Measurements from ENCODE around the gene MTREX. TPM values are rescaled to one million over a fixed set of nuclear protein-coding genes. Genes with fewer than 3 reads are reported as not detected.

MTREX gene
- total RNA-seq, 1 donor, result 73.8 TPM

DNA sequence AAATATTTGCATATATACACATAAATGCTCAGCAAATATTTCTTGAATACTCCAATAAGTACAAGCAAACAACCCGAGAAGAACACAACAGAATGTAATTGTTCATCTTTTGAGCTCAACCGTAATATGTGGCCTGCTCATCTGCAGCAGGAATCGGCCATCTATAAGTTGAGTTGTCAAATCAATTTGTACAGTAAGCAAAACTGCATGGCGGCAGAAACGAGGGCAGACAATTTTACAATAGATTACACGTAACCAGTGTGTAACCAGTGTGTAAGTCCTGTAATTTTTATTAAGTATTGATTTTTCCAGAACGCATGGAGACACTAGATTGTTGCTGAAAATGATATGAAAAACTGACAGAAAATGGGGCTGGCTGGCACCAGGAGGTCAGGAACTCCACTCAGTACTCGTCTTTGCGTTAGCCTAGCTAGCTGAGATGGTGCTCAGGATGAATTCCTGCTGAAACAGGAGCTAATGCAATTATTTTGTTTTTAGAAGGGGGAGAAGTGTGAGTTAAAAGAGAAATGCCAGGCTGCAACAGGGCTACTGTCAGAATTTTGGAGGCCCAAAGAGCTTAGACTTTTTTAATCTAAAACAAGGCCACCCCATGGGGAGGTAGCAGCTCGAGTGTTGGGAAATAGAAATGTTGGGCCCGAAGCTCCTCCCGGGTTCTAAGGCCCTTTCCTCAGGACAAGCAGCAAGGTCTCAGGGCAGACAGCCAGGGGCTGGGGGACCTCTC is 977 bp upstream of the MTREX start:
- H3K36me3 ChIP-seq (ENCODE audit: insufficient read depth, low read length), result no peaks in the 10 kb centered on the region
- H3K4me2 ChIP-seq (ENCODE audit: insufficient read depth, low read length), result peak overlapping the region; percentile 93
- DNase-seq (ENCODE audit: insufficient read length, low spot score, missing footprints), result no peak
- TF ChIP-seq, protein P1, sequence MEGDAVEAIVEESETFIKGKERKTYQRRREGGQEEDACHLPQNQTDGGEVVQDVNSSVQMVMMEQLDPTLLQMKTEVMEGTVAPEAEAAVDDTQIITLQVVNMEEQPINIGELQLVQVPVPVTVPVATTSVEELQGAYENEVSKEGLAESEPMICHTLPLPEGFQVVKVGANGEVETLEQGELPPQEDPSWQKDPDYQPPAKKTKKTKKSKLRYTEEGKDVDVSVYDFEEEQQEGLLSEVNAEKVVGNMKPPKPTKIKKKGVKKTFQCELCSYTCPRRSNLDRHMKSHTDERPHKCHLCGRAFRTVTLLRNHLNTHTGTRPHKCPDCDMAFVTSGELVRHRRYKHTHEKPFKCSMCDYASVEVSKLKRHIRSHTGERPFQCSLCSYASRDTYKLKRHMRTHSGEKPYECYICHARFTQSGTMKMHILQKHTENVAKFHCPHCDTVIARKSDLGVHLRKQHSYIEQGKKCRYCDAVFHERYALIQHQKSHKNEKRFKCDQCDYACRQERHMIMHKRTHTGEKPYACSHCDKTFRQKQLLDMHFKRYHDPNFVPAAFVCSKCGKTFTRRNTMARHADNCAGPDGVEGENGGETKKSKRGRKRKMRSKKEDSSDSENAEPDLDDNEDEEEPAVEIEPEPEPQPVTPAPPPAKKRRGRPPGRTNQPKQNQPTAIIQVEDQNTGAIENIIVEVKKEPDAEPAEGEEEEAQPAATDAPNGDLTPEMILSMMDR (IDR thresholded peaks at IDR 0.05; ENCODE audit: extremely low read depth, low read depth, low read length), result no peak
- H3K4me1 ChIP-seq (ENCODE audit: insufficient read depth, low read length), result peaks cover 47% of the 10 kb centered on the region
- H3K79me2 ChIP-seq (ENCODE audit: insufficient read depth, low read length), result peaks cover 94% of the 10 kb centered on the region
- peak overlapping the region; percentile 98 for H3K27ac ChIP-seq (ENCODE audit: low read depth, low read length)
- peak overlapping the region; percentile 91 for H3K4me3 ChIP-seq (ENCODE audit: insufficient read depth, low read length)
- peak overlapping the region; percentile 97 for H2AFZ ChIP-seq (ENCODE audit: low read length)
- H3K9me3 ChIP-seq (ENCODE audit: low read depth, low read length), result no peaks in the 10 kb centered on the region
- no peaks in the 10 kb centered on the region for H3K27me3 ChIP-seq (ENCODE audit: insufficient read depth, low read length)
- H4K20me1 ChIP-seq (ENCODE audit: insufficient read depth, low read length), result peaks cover 18% of the 10 kb centered on the region

DNA sequence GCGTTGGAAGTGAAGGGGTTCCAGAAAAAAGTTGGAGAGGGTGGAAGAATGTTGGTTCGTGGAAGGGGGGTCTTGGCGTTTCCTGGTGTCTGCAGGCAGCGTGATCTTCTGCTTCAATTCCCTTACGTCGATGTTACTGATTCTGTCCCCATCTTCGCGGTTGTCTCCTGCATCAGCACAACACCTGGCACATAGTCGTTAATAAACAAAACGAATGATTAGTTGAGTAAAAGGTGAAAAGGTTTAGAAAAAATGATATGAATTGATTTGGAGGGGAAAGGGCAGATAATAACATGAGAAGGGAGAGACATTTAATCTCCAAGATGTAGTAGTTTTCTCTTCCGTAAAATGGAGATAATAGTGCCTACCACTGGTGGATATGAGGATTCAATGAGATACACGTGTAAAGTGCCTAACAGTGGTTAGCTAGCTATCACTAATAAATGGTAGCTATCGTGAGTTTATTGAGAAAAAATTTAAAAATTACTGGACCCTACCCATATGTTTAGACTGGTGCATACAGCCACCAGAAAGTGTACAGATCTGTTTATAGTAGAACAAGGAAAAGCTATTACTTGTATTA is 556 bp downstream of the MTREX start:
- H3K27ac ChIP-seq (ENCODE audit: low read depth, low read length), result peak overlapping the region; percentile 98
- TF ChIP-seq, protein P1 (IDR thresholded peaks at IDR 0.05; ENCODE audit: extremely low read depth, low read depth, low read length), result peak; percentile 11
- H3K4me1 ChIP-seq (ENCODE audit: insufficient read depth, low read length), result peaks cover 47% of the 10 kb centered on the region
- peak; percentile 51 for DNase-seq (ENCODE audit: insufficient read length, low spot score, missing footprints)
- H3K27me3 ChIP-seq (ENCODE audit: insufficient read depth, low read length), result no peaks in the 10 kb centered on the region
- H3K79me2 ChIP-seq (ENCODE audit: insufficient read depth, low read length), result peaks cover 95% of the 10 kb centered on the region
- H4K20me1 ChIP-seq (ENCODE audit: insufficient read depth, low read length), result peaks cover 19% of the 10 kb centered on the region
- no peaks in the 10 kb centered on the region for H3K36me3 ChIP-seq (ENCODE audit: insufficient read depth, low read length)
- H2AFZ ChIP-seq (ENCODE audit: low read length), result peak overlapping the region; percentile 97
- peak overlapping the region; percentile 93 for H3K4me2 ChIP-seq (ENCODE audit: insufficient read depth, low read length)
- peak overlapping the region; percentile 91 for H3K4me3 ChIP-seq (ENCODE audit: insufficient read depth, low read length)
- no peaks in the 10 kb centered on the region for H3K9me3 ChIP-seq (ENCODE audit: low read depth, low read length)

DNA sequence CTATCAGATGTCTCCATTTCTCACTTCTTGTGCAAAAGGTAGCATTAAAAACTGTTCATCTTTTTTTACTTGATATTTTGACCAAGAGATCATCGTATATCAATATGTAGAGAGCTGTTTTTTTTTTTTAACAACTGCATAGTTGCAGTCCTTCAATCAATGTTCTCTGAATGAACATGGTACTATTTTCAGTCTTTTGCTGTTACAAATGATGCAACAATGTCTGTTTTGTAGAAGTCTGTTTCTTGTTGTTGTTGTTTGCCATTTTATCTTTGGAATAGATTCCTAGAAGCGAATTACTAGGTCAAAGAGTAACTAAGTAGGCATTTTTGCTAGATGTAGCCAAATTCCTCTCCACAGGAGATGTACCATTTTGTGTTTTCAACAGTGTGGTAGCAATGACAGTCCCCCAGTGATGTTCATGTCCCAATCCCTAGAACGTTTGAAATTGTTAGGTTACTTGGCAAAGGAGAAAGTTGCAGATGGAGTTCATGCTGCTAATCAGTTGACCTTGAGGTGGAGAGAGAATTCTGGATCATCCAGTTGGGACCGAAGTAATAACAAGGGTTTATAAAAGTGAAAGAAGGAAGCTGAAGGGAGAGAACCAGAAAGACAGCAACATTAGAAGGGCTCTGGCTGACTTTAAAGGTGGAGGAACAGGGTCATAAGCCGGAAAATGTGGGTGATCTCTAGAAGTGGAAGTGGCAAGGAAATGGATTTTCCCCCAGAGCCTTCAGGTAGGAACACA is 6.3 kb downstream of the MTREX start:
- Histone ChIP-seq H3K9me3 (ENCODE audit: low read depth, low read length) (no peaks in the 10 kb centered on the region), H3K79me2 (ENCODE audit: insufficient read depth, low read length) (peaks cover 98% of the 10 kb centered on the region), H3K4me2 (ENCODE audit: insufficient read depth, low read length) (no peak overlapping the region), H2AFZ (ENCODE audit: low read length) (no peak overlapping the region), H3K4me3 (ENCODE audit: insufficient read depth, low read length) (no peak overlapping the region), H3K4me1 (ENCODE audit: insufficient read depth, low read length) (peaks cover 10% of the 10 kb centered on the region), H3K27ac (ENCODE audit: low read depth, low read length) (no peak overlapping the region), H4K20me1 (ENCODE audit: insufficient read depth, low read length) (peaks cover 14% of the 10 kb centered on the region), H3K36me3 (ENCODE audit: insufficient read depth, low read length) (no peaks in the 10 kb centered on the region), H3K27me3 (ENCODE audit: insufficient read depth, low read length) (no peaks in the 10 kb centered on the region)
- DNase-seq (ENCODE audit: insufficient read length, low spot score, missing footprints), result no peak
- TF ChIP-seq, protein P1 (IDR thresholded peaks at IDR 0.05; ENCODE audit: extremely low read depth, low read depth, low read length), result no peak

DNA sequence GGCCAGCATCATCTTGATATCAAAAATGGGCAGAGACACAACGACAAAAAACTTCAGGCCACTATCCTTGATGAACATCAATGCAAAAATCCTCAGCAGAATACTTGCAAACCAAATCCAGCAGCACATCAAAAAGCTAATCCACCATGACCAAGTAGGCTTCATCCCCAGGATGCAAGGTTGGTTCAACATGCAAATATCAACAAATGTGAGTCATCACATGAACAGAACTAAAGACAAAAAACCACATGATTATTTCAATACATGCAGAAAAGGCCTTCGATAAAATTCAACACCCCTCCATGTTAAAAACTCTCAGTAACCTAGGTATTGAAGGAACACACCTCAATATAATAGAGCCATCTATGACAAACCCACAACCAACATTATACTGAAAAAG is 8.5 kb downstream of the MTREX start:
- no peak overlapping the region for H3K4me3 ChIP-seq (ENCODE audit: insufficient read depth, low read length)
- TF ChIP-seq, protein P1 (IDR thresholded peaks at IDR 0.05; ENCODE audit: extremely low read depth, low read depth, low read length), result no peak

More for the DNA sequence above, 8.5 kb downstream of the MTREX start:
- Histone ChIP-seq H2AFZ (ENCODE audit: low read length) (no peak overlapping the region), H3K79me2 (ENCODE audit: insufficient read depth, low read length) (peaks cover 95% of the 10 kb centered on the region), H3K27me3 (ENCODE audit: insufficient read depth, low read length) (no peaks in the 10 kb centered on the region), H3K36me3 (ENCODE audit: insufficient read depth, low read length) (no peaks in the 10 kb centered on the region), H3K4me2 (ENCODE audit: insufficient read depth, low read length) (no peak overlapping the region), H3K27ac (ENCODE audit: low read depth, low read length) (no peak overlapping the region), H3K4me1 (ENCODE audit: insufficient read depth, low read length) (peaks cover 5% of the 10 kb centered on the region), H3K9me3 (ENCODE audit: low read depth, low read length) (no peaks in the 10 kb centered on the region), H4K20me1 (ENCODE audit: insufficient read depth, low read length) (peaks cover 14% of the 10 kb centered on the region)
- DNase-seq (ENCODE audit: insufficient read length, low spot score, missing footprints), result no peak

Data from osteoblast (primary cell).